ENCODE measurements around the gene LYG2. TPM values are rescaled to one million over a fixed set of nuclear protein-coding genes. Genes with fewer than 3 reads are reported as not detected.

The LYG2 gene
- polyA plus RNA-seq, 1 donor (not counting 4 experiments of a cell fraction or from before 2014, with no cell fraction given), result 0.14 TPM

DNA sequence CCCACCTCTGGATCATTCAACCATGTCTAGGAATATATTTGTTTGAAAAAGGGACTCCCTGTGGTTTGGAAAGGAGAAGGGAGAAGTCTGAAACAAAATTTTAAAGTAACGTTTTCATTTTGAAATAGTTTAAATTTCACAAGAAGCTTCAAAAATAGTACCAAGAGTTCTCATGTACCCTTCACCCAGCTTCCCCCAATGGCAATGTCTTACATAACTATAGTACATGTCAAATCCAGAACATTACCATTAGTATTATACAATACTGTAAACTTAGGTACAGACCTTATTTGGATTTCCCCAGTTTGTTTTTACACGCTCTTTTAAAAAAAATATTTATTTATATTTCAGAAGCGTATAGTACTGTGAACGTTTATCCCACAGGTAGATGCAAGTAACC lies 4.0 kb upstream of the LYG2 start:
- Histone ChIP-seq H3K9me3 (ENCODE audit: control insufficient read depth, low read depth, low read length) (no peaks in the 10 kb centered on the region), H3K4me3 (ENCODE audit: control insufficient read depth in 2 of 3, extremely low read depth in 1 of 3, insufficient read depth in 2 of 3, low read depth in 1 of 3, low read length in 3 of 3) (no peak overlapping the region), H3K9ac (ENCODE audit: control insufficient read depth, extremely low read depth, insufficient read depth, low read length) (no peak overlapping the region), H2AFZ (ENCODE audit: control insufficient read depth, low read length) (no peak overlapping the region), H3K36me3 (ENCODE audit: control insufficient read depth in 2 of 2, extremely low read depth in 1 of 2, insufficient read depth in 2 of 2, low read length in 2 of 2) (no peaks in the 10 kb centered on the region), H3K4me1 (ENCODE audit: control insufficient read depth, extremely low read depth, insufficient read depth, low read length) (peaks cover 15% of the 10 kb centered on the region), H3K9me1 (ENCODE audit: control insufficient read depth, extremely low read depth, insufficient read depth, low read length) (no peaks in the 10 kb centered on the region), H3K79me2 (ENCODE audit: control insufficient read depth, insufficient read depth, low read length) (no peaks in the 10 kb centered on the region), H4K20me1 (ENCODE audit: control insufficient read depth, extremely low read depth, insufficient read depth, low read length) (no peaks in the 10 kb centered on the region), H3K27me3 (ENCODE audit: control insufficient read depth, extremely low read depth, insufficient read depth, low read length) (no peaks in the 10 kb centered on the region), H3K4me2 (ENCODE audit: control insufficient read depth, extremely low read depth, insufficient read depth, low read depth, low read length) (no peak overlapping the region), H3K27ac (ENCODE audit: control insufficient read depth, insufficient read depth, low read length) (no peak overlapping the region)
- no peak for FAIRE-seq
- TF ChIP-seq EZH2 (IDR thresholded peaks at IDR 0.05; ENCODE audit: low read length), result no peak
- no peak for TF ChIP-seq CTCF (optimal IDR thresholded peaks at IDR 0.05 in 1 of 3, IDR thresholded peaks at IDR 0.05 in 1 of 3, conservative IDR thresholded peaks at IDR 0.05 in 1 of 3; ENCODE audit: extremely low read depth in 1 of 3, insufficient read depth in 2 of 3, low read length in 3 of 3)
- dilution Hi-C loops (cut with MboI; ENCODE audit: extremely low pct_ligation_motif_present, low sequenced_read_pairs), result no loop called here
- no peak for DNase-seq (ENCODE audit: low read depth, low spot score)

DNA sequence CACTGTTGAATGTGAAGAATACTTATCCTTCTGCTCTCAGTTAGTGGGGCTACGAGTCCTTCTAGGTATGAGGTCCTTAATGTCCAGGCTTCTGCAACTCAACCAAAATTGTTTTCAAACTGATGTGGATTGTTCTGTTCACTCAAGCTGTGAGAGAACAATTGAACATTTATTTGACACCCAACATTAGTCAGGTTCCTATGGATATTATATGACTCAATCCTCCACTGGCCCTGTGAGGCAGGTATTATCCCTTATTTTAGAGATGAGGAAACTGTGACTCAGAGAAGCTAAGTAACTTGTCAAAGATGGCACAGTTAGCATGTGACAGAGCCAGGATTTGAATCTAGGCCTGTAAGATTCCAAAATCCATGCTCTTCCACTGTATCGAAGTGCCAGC lies 1.2 kb upstream of the LYG2 start:
- no peak for DNase-seq (ENCODE audit: low read depth, low spot score)

More for the DNA sequence above, 1.2 kb upstream of the LYG2 start:
- H3K79me2 ChIP-seq (ENCODE audit: control insufficient read depth, insufficient read depth, low read length), result no peaks in the 10 kb centered on the region
- TF ChIP-seq CTCF (optimal IDR thresholded peaks at IDR 0.05 in 1 of 3, IDR thresholded peaks at IDR 0.05 in 1 of 3, conservative IDR thresholded peaks at IDR 0.05 in 1 of 3; ENCODE audit: extremely low read depth in 1 of 3, insufficient read depth in 2 of 3, low read length in 3 of 3) (no peak), EZH2 (IDR thresholded peaks at IDR 0.05; ENCODE audit: low read length) (no peak)
- H3K9ac ChIP-seq (ENCODE audit: control insufficient read depth, extremely low read depth, insufficient read depth, low read length), result no peak overlapping the region
- no peaks in the 10 kb centered on the region for H3K36me3 ChIP-seq (ENCODE audit: control insufficient read depth in 2 of 2, extremely low read depth in 1 of 2, insufficient read depth in 2 of 2, low read length in 2 of 2)
- peak overlapping the region; percentile 58 for H3K4me2 ChIP-seq (ENCODE audit: control insufficient read depth, extremely low read depth, insufficient read depth, low read depth, low read length)
- H2AFZ ChIP-seq (ENCODE audit: control insufficient read depth, low read length), result no peak overlapping the region
- peak overlapping the region in 1 of 3 experiments; percentile 23 for H3K4me3 ChIP-seq (ENCODE audit: control insufficient read depth in 2 of 3, extremely low read depth in 1 of 3, insufficient read depth in 2 of 3, low read depth in 1 of 3, low read length in 3 of 3)
- H3K27ac ChIP-seq (ENCODE audit: control insufficient read depth, insufficient read depth, low read length), result peak overlapping the region; percentile 57
- no peaks in the 10 kb centered on the region for H3K9me1 ChIP-seq (ENCODE audit: control insufficient read depth, extremely low read depth, insufficient read depth, low read length)
- no peaks in the 10 kb centered on the region for H3K27me3 ChIP-seq (ENCODE audit: control insufficient read depth, extremely low read depth, insufficient read depth, low read length)
- dilution Hi-C loops (cut with MboI; ENCODE audit: extremely low pct_ligation_motif_present, low sequenced_read_pairs), result no loop called here
- no peaks in the 10 kb centered on the region for H3K9me3 ChIP-seq (ENCODE audit: control insufficient read depth, low read depth, low read length)
- peak; percentile 84 for FAIRE-seq
- H3K4me1 ChIP-seq (ENCODE audit: control insufficient read depth, extremely low read depth, insufficient read depth, low read length), result peaks cover 15% of the 10 kb centered on the region
- H4K20me1 ChIP-seq (ENCODE audit: control insufficient read depth, extremely low read depth, insufficient read depth, low read length), result no peaks in the 10 kb centered on the region

Measured in keratinocyte (primary cell).